Measurements from ENCODE around the gene ZNF574. TPM values are rescaled to one million over a fixed set of nuclear protein-coding genes. Genes with fewer than 3 reads are reported as not detected.

ZNF574 gene
- total RNA-seq, 1 experiment from 2014 or later = 35.6 TPM

DNA sequence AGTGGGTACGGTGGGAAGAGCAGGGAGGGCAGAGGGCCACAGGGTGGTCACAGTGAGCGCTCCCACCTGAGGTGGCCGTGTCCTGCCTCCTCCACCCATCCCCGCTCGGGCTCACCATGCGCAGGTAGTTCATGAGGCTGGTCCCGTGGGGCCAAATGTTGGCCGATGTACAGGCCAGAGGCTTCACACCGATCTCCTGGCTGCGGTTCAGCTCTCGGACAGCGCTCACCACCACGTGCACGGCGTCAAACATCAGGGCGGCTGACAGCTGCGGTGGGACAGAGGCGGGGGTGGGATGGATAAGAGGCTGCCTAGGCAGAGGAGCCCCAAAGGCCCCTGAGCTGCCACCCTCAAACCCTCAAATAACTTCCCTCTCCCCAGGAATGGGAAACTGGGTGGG, 21.8 kb upstream of the ZNF574 start:
- H3K14ac ChIP-seq (ENCODE audit: insufficient read depth, low read length) = no peak overlapping the region; the same call in 1 of the 2 replicates
- TF ChIP-seq, protein P1, sequence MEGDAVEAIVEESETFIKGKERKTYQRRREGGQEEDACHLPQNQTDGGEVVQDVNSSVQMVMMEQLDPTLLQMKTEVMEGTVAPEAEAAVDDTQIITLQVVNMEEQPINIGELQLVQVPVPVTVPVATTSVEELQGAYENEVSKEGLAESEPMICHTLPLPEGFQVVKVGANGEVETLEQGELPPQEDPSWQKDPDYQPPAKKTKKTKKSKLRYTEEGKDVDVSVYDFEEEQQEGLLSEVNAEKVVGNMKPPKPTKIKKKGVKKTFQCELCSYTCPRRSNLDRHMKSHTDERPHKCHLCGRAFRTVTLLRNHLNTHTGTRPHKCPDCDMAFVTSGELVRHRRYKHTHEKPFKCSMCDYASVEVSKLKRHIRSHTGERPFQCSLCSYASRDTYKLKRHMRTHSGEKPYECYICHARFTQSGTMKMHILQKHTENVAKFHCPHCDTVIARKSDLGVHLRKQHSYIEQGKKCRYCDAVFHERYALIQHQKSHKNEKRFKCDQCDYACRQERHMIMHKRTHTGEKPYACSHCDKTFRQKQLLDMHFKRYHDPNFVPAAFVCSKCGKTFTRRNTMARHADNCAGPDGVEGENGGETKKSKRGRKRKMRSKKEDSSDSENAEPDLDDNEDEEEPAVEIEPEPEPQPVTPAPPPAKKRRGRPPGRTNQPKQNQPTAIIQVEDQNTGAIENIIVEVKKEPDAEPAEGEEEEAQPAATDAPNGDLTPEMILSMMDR (conservative IDR thresholded peaks at IDR 0.05) = no peak
- H4K91ac ChIP-seq (ENCODE audit: insufficient read length, low read depth, low read length) = no peak overlapping the region
- H3K27me3 ChIP-seq (ENCODE audit: insufficient read depth, low read length) = no peaks in the 10 kb centered on the region
- no peaks in the 10 kb centered on the region for H3K4me1 ChIP-seq (ENCODE audit: insufficient read depth, low read length)
- H4K8ac ChIP-seq (replicated peaks; ENCODE audit: insufficient read length, low read depth, low read length) = no peak overlapping the region
- no peaks in the 10 kb centered on the region for H3K79me1 ChIP-seq (ENCODE audit: insufficient read depth, low read depth, low read length, poor library complexity, severe bottlenecking)
- Mint-ChIP-seq H3K4me3 (no peak overlapping the region), H3K36me3 (ENCODE audit: insufficient read depth in 1 of 3, low read depth in 3 of 3) (peaks cover 42 to 78% (median 72%) of the 10 kb centered on the region in 3 experiments; a peak in 6 of 7 replicates), H3K27me3 (ENCODE audit: low read depth) (no peaks in the 10 kb centered on the region; the same call in 1 of the 2 replicates), H3K27ac (no peak overlapping the region), H3K9me3 (no peaks in the 10 kb centered on the region), H3K4me1 (no peaks in the 10 kb centered on the region)
- H3K27ac ChIP-seq (ENCODE audit: insufficient read length, low read depth, low read length) = no peak overlapping the region
- no peak overlapping the region for H3K18ac ChIP-seq (ENCODE audit: insufficient read length, low read depth, low read length)
- H3K4me2 ChIP-seq (ENCODE audit: insufficient read depth, insufficient read length, low read length) = no peak overlapping the region
- no peak overlapping the region for H2BK20ac ChIP-seq (ENCODE audit: low read depth, low read length, poor library complexity, severe bottlenecking)
- WGBS (ENCODE audit: extremely low coverage, insufficient read length, low lambda C conversion rate) = no CpG with 5 or more reads among the region's 18 CpGs
- no peak overlapping the region for H2BK120ac ChIP-seq (ENCODE audit: low read depth, low read length, poor library complexity, severe bottlenecking)
- H3K23ac ChIP-seq (ENCODE audit: insufficient read length, low read depth, low read length) = no peak overlapping the region
- no peak overlapping the region for H3K56ac ChIP-seq (ENCODE audit: insufficient read length, low read depth, low read length)
- H3K23me2 ChIP-seq (ENCODE audit: insufficient read length, low read depth, low read length, poor library complexity, severe bottlenecking) = no peaks in the 10 kb centered on the region
- no peak overlapping the region for H2BK15ac ChIP-seq (ENCODE audit: low read depth, low read length)
- no peaks in the 10 kb centered on the region for H3K79me2 ChIP-seq (ENCODE audit: insufficient read depth, low read length)
- H2BK5ac ChIP-seq (ENCODE audit: insufficient read length, low read length) = no peak overlapping the region
- no peak overlapping the region for H4K5ac ChIP-seq (ENCODE audit: insufficient read length, low read depth, low read length)
- H3K9ac ChIP-seq (ENCODE audit: extremely low read depth, insufficient read length, low read length) = no peak overlapping the region
- no peak overlapping the region for H2AFZ ChIP-seq (ENCODE audit: low read length)
- H4K20me1 ChIP-seq (ENCODE audit: control insufficient read depth, insufficient read depth, insufficient read length) = peaks cover 4% of the 10 kb centered on the region
- no peak for DNase-seq
- H3T11ph ChIP-seq (ENCODE audit: low read length) = no peak overlapping the region
- H3K9me3 ChIP-seq (ENCODE audit: control insufficient read depth, low read depth, low read length) = no peaks in the 10 kb centered on the region
- no peak overlapping the region for H2AK5ac ChIP-seq (ENCODE audit: insufficient read length, low read length)
- H3K4ac ChIP-seq (ENCODE audit: low read depth, low read length) = no peak overlapping the region
- H2BK12ac ChIP-seq (ENCODE audit: insufficient read length, low read depth, low read length) = no peak overlapping the region

Measured in H9 (cell line).